OCI-LY7 (cell line): ENCODE results near the gene CACNG5. TPM values are rescaled to one million over a fixed set of nuclear protein-coding genes. Genes with fewer than 3 reads are reported as not detected.

ENCODE experiments used
- BruUV-seq: library from RNA; stranded (reverse); fragments of 400-500 nt; replicated peaks from 2 replicates; lab custom pipeline; 2021; lab: Mats Ljungman, UMichigan
- CTCF ChIA-PET: fragments of 300-600 bp; sonication (Branson Sonifier 250); formaldehyde crosslinking; loops from one replicate; lab custom pipeline; 2022; ENCODE audit warnings: antibody characterized with exemption; ENCODE audit not compliant: unreplicated experiment; lab: Charles Lee
- POLR2A ChIA-PET: fragments of 300-600 bp; sonication (Branson Sonifier 250); formaldehyde crosslinking; loops from one replicate; lab custom pipeline; 2022; ENCODE audit warnings: antibody characterized with exemption; lab: Charles Lee
- DNase-seq: peaks from one replicate; pipeline ENCODE4 v3.0.0-alpha.2; 2015; ENCODE audit warnings: low spot score
- H2AFZ ChIP-seq: fragments of 200-600 bp; sonication (generic), shearing (Covaris generic); 2 replicates; pipeline ENCODE4 v1.6.1; 2014; ENCODE audit warnings: mild to moderate bottlenecking, antibody characterized with exemption, low read length, moderate library complexity
- H3K27ac ChIP-seq: fragments of 200-600 bp; sonication (generic); 2 replicates; pipeline ENCODE4 v1.5.1; 2014; ENCODE audit warnings: mixed run types, low read depth, mild to moderate bottlenecking, moderate library complexity, low read length, inconsistent platforms; ENCODE audit not compliant: poor library complexity, severe bottlenecking
- H3K36me3 ChIP-seq: fragments of 200-600 bp; sonication (generic); 2 replicates; pipeline ENCODE4 v1.6.1; 2014; ENCODE audit warnings: mild to moderate bottlenecking, antibody characterized with exemption, low read length, moderate library complexity, mixed read lengths; ENCODE audit not compliant: insufficient read depth
- H3K4me1 ChIP-seq: fragments of 200-600 bp; sonication (generic); 2 replicates; pipeline ENCODE4 v1.5.1; 2014; ENCODE audit warnings: mild to moderate bottlenecking, low read length; ENCODE audit not compliant: insufficient read depth, poor library complexity, severe bottlenecking
- H3K4me2 ChIP-seq: fragments of 200-600 bp; sonication (generic); 2 replicates; pipeline ENCODE4 v1.6.1; 2014; ENCODE audit warnings: mild to moderate bottlenecking, low read length
- H3K4me3 ChIP-seq: fragments of 200-600 bp; sonication (generic); 2 replicates; pipeline ENCODE4 v1.5.1; 2014; ENCODE audit warnings: mild to moderate bottlenecking, low read depth, low read length; ENCODE audit not compliant: poor library complexity, severe bottlenecking
- H3K79me2 ChIP-seq: fragments of 200-600 bp; sonication (generic); 2 replicates; pipeline ENCODE4 v1.6.1; 2016; ENCODE audit warnings: low read depth, mild to moderate bottlenecking, low read length, moderate library complexity, mixed read lengths; ENCODE audit not compliant: insufficient read depth
- H3K9me2 ChIP-seq: fragments of 200-600 bp; sonication (generic); 2 replicates; pipeline ENCODE4 v1.6.1; 2016; ENCODE audit warnings: mild to moderate bottlenecking, low read length, mixed read lengths; ENCODE audit not compliant: insufficient read depth
- H3K9me3 ChIP-seq: fragments of 200-600 bp; sonication (generic); 2 replicates; pipeline ENCODE4 v1.6.1; 2014; ENCODE audit warnings: mild to moderate bottlenecking, mixed run types, low read length, mixed read lengths
- H4K20me1 ChIP-seq: fragments of 200-600 bp; sonication (generic); 2 replicates; pipeline ENCODE4 v1.6.1; 2014; ENCODE audit warnings: mild to moderate bottlenecking, antibody characterized with exemption, low read length, moderate library complexity, mixed read lengths; ENCODE audit not compliant: insufficient read depth
- EZH2phosphoT487 ChIP-seq: fragments of 200-600 bp; sonication (generic); IDR thresholded peaks from 2 replicates; pipeline ENCODE4 v1.6.1; 2018; ENCODE audit warnings: low read depth, borderline replicate concordance, mild to moderate bottlenecking, mixed run types, antibody characterized with exemption, low read length, moderate library complexity, mixed read lengths
- intact Hi-C: fragments of 100-400 bp; cut with micrococcal nuclease; formaldehyde crosslinking; loops from one replicate; pipeline ENCODE4 v1.10.0; 2022; ENCODE audit not compliant: unreplicated experiment
- total RNA-seq, 2 experiments: library from RNA; depleted of rRNA in 1 of 2; stranded (reverse); fragments of >200 nt in 1 of 2; shearing (Covaris generic) in 1 of 2; gene quantifications; 2 replicates each; pipeline ENCODE4 v1.2.3, GENCODE V29; 2014 to 2022
- TF ChIP-seq, protein P1 (sequence below): fragments of 200-600 bp; sonication (generic); conservative IDR thresholded peaks from 2 replicates; pipeline ENCODE4 v1.5.1; 2014; ENCODE audit warnings: mild to moderate bottlenecking, antibody characterized with exemption, low read length, moderate library complexity, mixed read lengths

Gene CACNG5
- total RNA-seq, 2 experiments from 2014 or later, result not detected

DNA sequence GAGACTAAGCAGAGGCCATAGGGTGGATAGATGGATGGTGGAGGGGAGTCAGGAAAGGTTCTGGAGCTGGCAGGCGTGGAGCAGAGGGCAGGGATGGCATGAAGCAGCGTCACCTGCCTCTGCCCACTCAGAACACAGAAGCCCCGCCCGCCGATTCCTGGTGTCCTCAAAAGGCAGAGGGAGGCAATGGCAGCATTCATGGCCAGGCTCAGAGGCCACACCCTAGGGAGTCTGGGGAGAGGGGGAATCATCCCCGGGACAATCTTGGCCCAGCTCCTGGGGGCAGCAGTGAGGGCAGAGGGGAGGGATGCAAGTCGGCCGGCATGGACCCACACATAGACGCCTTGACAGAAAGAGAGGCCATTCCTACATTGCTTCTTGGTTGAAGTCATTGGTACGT lies 68.9 kb downstream of the CACNG5 start:
- H3K4me1 ChIP-seq, result no peaks in the 10 kb centered on the region
- TF ChIP-seq EZH2phosphoT487, result no peak
- TF ChIP-seq, protein P1, sequence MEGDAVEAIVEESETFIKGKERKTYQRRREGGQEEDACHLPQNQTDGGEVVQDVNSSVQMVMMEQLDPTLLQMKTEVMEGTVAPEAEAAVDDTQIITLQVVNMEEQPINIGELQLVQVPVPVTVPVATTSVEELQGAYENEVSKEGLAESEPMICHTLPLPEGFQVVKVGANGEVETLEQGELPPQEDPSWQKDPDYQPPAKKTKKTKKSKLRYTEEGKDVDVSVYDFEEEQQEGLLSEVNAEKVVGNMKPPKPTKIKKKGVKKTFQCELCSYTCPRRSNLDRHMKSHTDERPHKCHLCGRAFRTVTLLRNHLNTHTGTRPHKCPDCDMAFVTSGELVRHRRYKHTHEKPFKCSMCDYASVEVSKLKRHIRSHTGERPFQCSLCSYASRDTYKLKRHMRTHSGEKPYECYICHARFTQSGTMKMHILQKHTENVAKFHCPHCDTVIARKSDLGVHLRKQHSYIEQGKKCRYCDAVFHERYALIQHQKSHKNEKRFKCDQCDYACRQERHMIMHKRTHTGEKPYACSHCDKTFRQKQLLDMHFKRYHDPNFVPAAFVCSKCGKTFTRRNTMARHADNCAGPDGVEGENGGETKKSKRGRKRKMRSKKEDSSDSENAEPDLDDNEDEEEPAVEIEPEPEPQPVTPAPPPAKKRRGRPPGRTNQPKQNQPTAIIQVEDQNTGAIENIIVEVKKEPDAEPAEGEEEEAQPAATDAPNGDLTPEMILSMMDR, result no peak
- H3K4me3 ChIP-seq, result no peak overlapping the region
- no TSS peak for BruUV-seq
- intact Hi-C loops, result loop anchor here (10.0 kb wide), 1 partner anchor 339 kb away; no protein-coding TSS in a partner anchor
- H3K36me3 ChIP-seq, result no peaks in the 10 kb centered on the region
- H4K20me1 ChIP-seq, result no peaks in the 10 kb centered on the region
- POLR2A ChIA-PET, result no interaction called here
- CTCF ChIA-PET, result no interaction called here
- DNase-seq, result no peak
- no peak overlapping the region for H3K4me2 ChIP-seq
- H3K27ac ChIP-seq, result no peak overlapping the region
- H3K9me2 ChIP-seq, result no peaks in the 10 kb centered on the region
- peak overlapping the region; percentile 32; the same call in 1 of the 2 replicates for H2AFZ ChIP-seq
- H3K79me2 ChIP-seq, result no peaks in the 10 kb centered on the region
- H3K9me3 ChIP-seq, result no peaks in the 10 kb centered on the region

DNA sequence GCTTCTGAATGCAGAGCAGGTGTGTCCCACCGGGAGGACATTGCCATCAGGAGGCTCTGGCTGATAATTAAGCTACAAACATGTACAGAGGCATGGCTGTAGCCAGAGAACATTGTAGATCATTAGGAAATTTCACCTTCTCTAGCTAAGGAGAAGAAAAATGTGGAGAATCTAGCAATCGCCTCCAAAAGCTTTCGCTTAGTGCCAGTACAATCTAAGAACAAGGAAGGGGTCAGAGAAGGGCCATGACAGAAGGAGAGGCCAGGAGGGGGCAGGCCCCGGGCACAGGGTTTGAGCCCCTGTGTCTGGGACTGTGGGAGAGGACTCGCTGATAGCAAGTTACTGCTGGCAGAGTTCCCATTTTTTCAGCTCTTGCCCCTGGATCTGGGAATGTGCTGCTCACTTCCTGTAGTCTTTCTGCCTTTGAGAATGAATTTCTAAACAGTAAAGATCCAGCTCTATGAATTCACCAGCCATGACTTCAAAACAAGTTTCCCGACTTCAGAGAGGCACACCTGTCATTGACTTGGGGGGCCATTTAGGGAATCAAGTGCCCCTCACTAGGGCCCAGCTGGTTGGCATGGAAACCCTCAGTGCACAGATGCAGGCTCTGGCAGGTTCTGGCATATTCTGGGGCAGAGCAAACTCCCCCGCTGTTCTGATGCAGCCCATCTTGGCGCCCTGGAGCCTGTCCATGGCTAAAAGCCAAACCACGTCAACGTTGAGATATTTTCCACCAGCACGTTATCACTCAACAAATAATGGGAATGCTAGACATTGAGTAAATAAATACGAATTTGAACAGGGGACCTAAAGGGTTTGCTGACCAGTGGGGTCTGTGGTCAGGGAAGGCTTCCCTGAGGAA lies 70.1 kb downstream of the CACNG5 start:
- no peak for DNase-seq
- POLR2A ChIA-PET, result interaction anchor here (0.9 kb wide), 1 partner anchor 12 kb away, joined by 4 read pairs; no protein-coding TSS in a partner anchor
- Histone ChIP-seq H3K9me2 (no peaks in the 10 kb centered on the region), H3K79me2 (no peaks in the 10 kb centered on the region), H3K4me1 (no peaks in the 10 kb centered on the region), H2AFZ (no peak overlapping the region), H4K20me1 (no peaks in the 10 kb centered on the region), H3K9me3 (no peaks in the 10 kb centered on the region), H3K4me3 (no peak overlapping the region), H3K4me2 (no peak overlapping the region), H3K36me3 (no peaks in the 10 kb centered on the region), H3K27ac (no peak overlapping the region)
- CTCF ChIA-PET, result no interaction called here
- intact Hi-C loops, result loop anchor here (5.0 to 10.0 kb wide), 3 partner anchors 177 to 648 kb away; no protein-coding TSS in a partner anchor
- no TSS peak for BruUV-seq
- TF ChIP-seq, protein P1, result no peak
- no peak for TF ChIP-seq EZH2phosphoT487
